ENCODE measurements around the gene RAB3C. TPM values are rescaled to one million over a fixed set of nuclear protein-coding genes. Genes with fewer than 3 reads are reported as not detected.
A peak's percentile ranks its signal among the peaks of the same experiment; 100 is the strongest.

RAB3C gene
- total RNA-seq, 2 experiments from 2014 or later = not detected

GRCh38 chr5:58775701-58776262 lies 192.9 kb downstream of the RAB3C start:
- no peak overlapping the region for H3K27ac ChIP-seq (ENCODE audit: low read depth in 1 of 2, low read length in 2 of 2)

GRCh38 chr5:58776559-58776958 lies 193.7 kb downstream of the RAB3C start:
- no peaks in the 10 kb centered on the region for H3K36me3 ChIP-seq (ENCODE audit: insufficient read depth, low read length)
- H3K27me3 ChIP-seq (ENCODE audit: control insufficient read depth in 1 of 2, insufficient read depth in 2 of 2, low read length in 2 of 2) = no peaks in the 10 kb centered on the region
- ATAC-seq (ENCODE audit: poor library complexity) (no peak), DNase-seq (no peak)
- H3K4me3 ChIP-seq (ENCODE audit: low read length) = no peak overlapping the region
- H3K9me3 ChIP-seq (ENCODE audit: control insufficient read depth in 1 of 2, insufficient read depth in 1 of 2, low read length in 2 of 2) = no peaks in the 10 kb centered on the region
- H3K9me3 Mint-ChIP-seq = no peaks in the 10 kb centered on the region
- intact Hi-C loops (cut with DNase I, micrococcal nuclease) = no loop called here
- no peak overlapping the region for H3K27ac Mint-ChIP-seq
- no peaks in the 10 kb centered on the region for H3K4me1 ChIP-seq (ENCODE audit: insufficient read depth, low read length)
- no peak overlapping the region for H3K4me3 Mint-ChIP-seq
- no peak overlapping the region for H3K27ac ChIP-seq (ENCODE audit: low read depth in 1 of 2, low read length in 2 of 2)
- POLR2A ChIA-PET = interaction anchor here (1.3 kb wide), 1 partner anchor 9 kb away, joined by 5 read pairs; no protein-coding TSS in a partner anchor
- H3K36me3 Mint-ChIP-seq (ENCODE audit: low read depth) = no peaks in the 10 kb centered on the region
- peaks cover 9% of the 10 kb centered on the region for H3K27me3 Mint-ChIP-seq
- TF ChIP-seq, protein P1, sequence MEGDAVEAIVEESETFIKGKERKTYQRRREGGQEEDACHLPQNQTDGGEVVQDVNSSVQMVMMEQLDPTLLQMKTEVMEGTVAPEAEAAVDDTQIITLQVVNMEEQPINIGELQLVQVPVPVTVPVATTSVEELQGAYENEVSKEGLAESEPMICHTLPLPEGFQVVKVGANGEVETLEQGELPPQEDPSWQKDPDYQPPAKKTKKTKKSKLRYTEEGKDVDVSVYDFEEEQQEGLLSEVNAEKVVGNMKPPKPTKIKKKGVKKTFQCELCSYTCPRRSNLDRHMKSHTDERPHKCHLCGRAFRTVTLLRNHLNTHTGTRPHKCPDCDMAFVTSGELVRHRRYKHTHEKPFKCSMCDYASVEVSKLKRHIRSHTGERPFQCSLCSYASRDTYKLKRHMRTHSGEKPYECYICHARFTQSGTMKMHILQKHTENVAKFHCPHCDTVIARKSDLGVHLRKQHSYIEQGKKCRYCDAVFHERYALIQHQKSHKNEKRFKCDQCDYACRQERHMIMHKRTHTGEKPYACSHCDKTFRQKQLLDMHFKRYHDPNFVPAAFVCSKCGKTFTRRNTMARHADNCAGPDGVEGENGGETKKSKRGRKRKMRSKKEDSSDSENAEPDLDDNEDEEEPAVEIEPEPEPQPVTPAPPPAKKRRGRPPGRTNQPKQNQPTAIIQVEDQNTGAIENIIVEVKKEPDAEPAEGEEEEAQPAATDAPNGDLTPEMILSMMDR (IDR thresholded peaks at IDR 0.05) = no peak
- H3K4me1 Mint-ChIP-seq (ENCODE audit: low read depth) = no peaks in the 10 kb centered on the region
- CTCF ChIA-PET = interaction anchor here (1.4 kb wide), 1 partner anchor 25 kb away, joined by 3 read pairs; no protein-coding TSS in a partner anchor

More at GRCh38 chr5:58775701-58776262, 192.9 kb downstream of the RAB3C start:
- CTCF ChIA-PET = no interaction called here
- Mint-ChIP-seq H3K36me3 (ENCODE audit: low read depth) (no peaks in the 10 kb centered on the region), H3K9me3 (no peaks in the 10 kb centered on the region), H3K27ac (no peak overlapping the region), H3K27me3 (peaks cover 4% of the 10 kb centered on the region), H3K4me1 (ENCODE audit: low read depth) (no peaks in the 10 kb centered on the region), H3K4me3 (no peak overlapping the region)
- Histone ChIP-seq H3K27me3 (ENCODE audit: control insufficient read depth in 1 of 2, insufficient read depth in 2 of 2, low read length in 2 of 2) (no peaks in the 10 kb centered on the region), H3K4me3 (ENCODE audit: low read length) (no peak overlapping the region), H3K4me1 (ENCODE audit: insufficient read depth, low read length) (no peaks in the 10 kb centered on the region), H3K36me3 (ENCODE audit: insufficient read depth, low read length) (no peaks in the 10 kb centered on the region), H3K9me3 (ENCODE audit: control insufficient read depth in 1 of 2, insufficient read depth in 1 of 2, low read length in 2 of 2) (no peaks in the 10 kb centered on the region)
- TF ChIP-seq, protein P1 (IDR thresholded peaks at IDR 0.05) = no peak
- intact Hi-C loops (cut with DNase I, micrococcal nuclease) = no loop called here
- POLR2A ChIA-PET = no interaction called here
- no peak for ATAC-seq (ENCODE audit: poor library complexity)
- DNase-seq = peak in 1 of 14 experiments; percentile 7

- TF ChIP-seq, protein P1 (IDR thresholded peaks at IDR 0.05) = no peak
- POLR2A ChIA-PET = no interaction called here
- no peaks in the 10 kb centered on the region for H3K4me1 ChIP-seq (ENCODE audit: insufficient read depth, low read length)
- DNase-seq = no peak
- H3K27me3 ChIP-seq (ENCODE audit: control insufficient read depth in 1 of 2, insufficient read depth in 2 of 2, low read length in 2 of 2) = peaks cover 0 to 5% of the 10 kb centered on the region in 2 experiments
- Mint-ChIP-seq H3K4me1 (ENCODE audit: low read depth) (no peaks in the 10 kb centered on the region), H3K36me3 (ENCODE audit: low read depth) (no peaks in the 10 kb centered on the region), H3K9me3 (no peaks in the 10 kb centered on the region), H3K27me3 (peaks cover 14% of the 10 kb centered on the region), H3K27ac (no peak overlapping the region), H3K4me3 (no peak overlapping the region)
- CTCF ChIA-PET = no interaction called here
- ATAC-seq (ENCODE audit: poor library complexity) = no peak
- H3K27ac ChIP-seq (ENCODE audit: low read depth in 1 of 2, low read length in 2 of 2) = no peak overlapping the region
- no peaks in the 10 kb centered on the region for H3K36me3 ChIP-seq (ENCODE audit: insufficient read depth, low read length)
- H3K4me3 ChIP-seq (ENCODE audit: low read length) = no peak overlapping the region
- no peaks in the 10 kb centered on the region for H3K9me3 ChIP-seq (ENCODE audit: control insufficient read depth in 1 of 2, insufficient read depth in 1 of 2, low read length in 2 of 2)
- intact Hi-C loops (cut with DNase I, micrococcal nuclease) = no loop called here
Measured at GRCh38 chr5:58778888-58779287, 196.0 kb downstream of the RAB3C start.

Data from CD4-positive, alpha-beta T cell (primary cell).